Left lung (tissue), 10 donors: ENCODE measurements around the gene CLDN14. TPM values are rescaled to one million over a fixed set of nuclear protein-coding genes. Genes with fewer than 3 reads are reported as not detected.

Experiments
- ATAC-seq: fragments of 200-7000 bp; cut with Tn5 transposase; one replicate; pipeline ENCODE4 v1.9.1; 2020; ENCODE audit warnings: moderate library complexity
- DNase-seq, 4 donors: peaks; one replicate each; pipeline ENCODE4 v3.0.0-alpha.2; 2013 to 2020
- H3K27ac ChIP-seq, 2 donors: fragments of 200-600 bp; sonication (generic) in 1 of 2; one replicate each; pipeline versions ENCODE4 v1.5.0 to v1.8.0; 2020 to 2021
- H3K27me3 ChIP-seq, 2 donors: fragments of 200-600 bp; sonication (generic) in 1 of 2; one replicate each; pipeline versions ENCODE4 v1.5.0 to v1.8.0; 2020 to 2021
- H3K36me3 ChIP-seq, 2 donors: fragments of 200-600 bp; sonication (generic) in 1 of 2; one replicate each; pipeline versions ENCODE4 v1.5.0 to v1.8.0; 2020 to 2021
- H3K4me1 ChIP-seq, 2 donors: fragments of 200-600 bp; one replicate each; pipeline ENCODE4 v1.8.0; 2021
- H3K4me3 ChIP-seq, 2 donors: fragments of 200-600 bp; sonication (generic) in 1 of 2; one replicate each; pipeline versions ENCODE4 v1.5.0 to v1.8.0; 2020 to 2021; ENCODE audit warnings: mild to moderate bottlenecking in 1 of 2
- H3K9me3 ChIP-seq, 2 donors: fragments of 200-600 bp; sonication (generic) in 1 of 2; one replicate each; pipeline versions ENCODE4 v1.5.0 to v1.8.0; 2020 to 2021
- CTCF ChIP-seq, 2 donors: fragments of 200-600 bp; sonication (generic) in 1 of 2; IDR thresholded peaks; one replicate each; pipeline versions ENCODE4 v1.5.0 to v1.8.0; 2021; ENCODE audit warnings: antibody characterized with exemption in 2 of 2
- intact Hi-C, 2 donors: fragments of 100-400 bp; cut with DNase I; formaldehyde crosslinking; loops; one replicate each; pipeline versions ENCODE4 v1.11.2 to v1.14.2; 2022
- polyA plus RNA-seq, 6 donors: library from polyadenylated mRNA; unstranded; fragments of 120-200 nt; gene quantifications; one replicate each; pipeline ENCODE4 v1.2.1, GENCODE V29; 2013; ENCODE audit not compliant: insufficient read length in 6 of 6
- total RNA-seq, 2 donors: library from RNA; stranded (reverse); fragmentation: NEBNext Ultra II Directional; extraction: Animal tissue kit (Norgen Biotek cat#: 25700); gene quantifications; one replicate each; pipeline ENCODE4 v1.2.1, GENCODE V29; 2021
- donor health status: DM: no; HTN: yes; CAD: no.
- donor health status: DM: no; HTN: no; CAD: no.

CLDN14 gene
- total and polyA plus RNA-seq, 8 donors: 0.17 TPM; not detected in 7

- no peak for ATAC-seq
- intact Hi-C loops: no loop called here
- no peaks in the 10 kb centered on the region for H3K9me3 ChIP-seq
- TF ChIP-seq CTCF (IDR thresholded peaks at IDR 0.05): no peak
- no peaks in the 10 kb centered on the region for H3K36me3 ChIP-seq
- H3K4me1 ChIP-seq: no peaks in the 10 kb centered on the region
- DNase-seq: no peak
- no peaks in the 10 kb centered on the region for H3K27me3 ChIP-seq
- no peak overlapping the region for H3K27ac ChIP-seq
- no peak overlapping the region for H3K4me3 ChIP-seq
These were observed 33.5 kb upstream of the CLDN14 start for GRCh38 chr21:36513430-36513829.

DNA sequence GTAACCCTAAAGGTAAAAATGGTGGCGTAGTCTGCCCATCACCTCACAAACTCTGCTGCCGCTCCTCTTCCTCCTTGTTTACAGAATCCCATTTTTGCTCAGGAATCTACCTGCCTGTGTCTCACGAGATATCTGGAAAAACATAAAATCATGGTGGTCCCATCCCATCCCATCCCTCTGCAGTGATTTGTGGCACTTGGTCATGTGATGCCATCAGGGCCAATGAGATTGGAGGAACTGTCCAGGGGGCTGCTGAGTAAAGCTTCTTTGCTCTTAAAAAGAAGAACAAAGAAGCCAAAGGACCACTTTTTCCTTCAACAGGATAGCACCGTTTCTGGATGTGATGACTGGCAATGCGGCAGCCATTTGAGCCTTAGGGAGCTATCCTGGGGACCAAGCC lies 33.0 kb upstream of the CLDN14 start:
- H3K36me3 ChIP-seq: no peaks in the 10 kb centered on the region
- no peak overlapping the region for H3K4me3 ChIP-seq
- TF ChIP-seq CTCF (IDR thresholded peaks at IDR 0.05): no peak
- H3K27ac ChIP-seq: no peak overlapping the region
- intact Hi-C loops: no loop called here
- DNase-seq (no peak), ATAC-seq (no peak)
- H3K9me3 ChIP-seq: no peaks in the 10 kb centered on the region
- no peaks in the 10 kb centered on the region for H3K4me1 ChIP-seq
- no peaks in the 10 kb centered on the region for H3K27me3 ChIP-seq

GRCh38 chr21:36511484-36512220 lies 31.7 kb upstream of the CLDN14 start:
- H3K4me3 ChIP-seq: no peak overlapping the region
- TF ChIP-seq CTCF (IDR thresholded peaks at IDR 0.05): no peak
- no peaks in the 10 kb centered on the region for H3K4me1 ChIP-seq
- H3K27ac ChIP-seq: no peak overlapping the region
- DNase-seq: no peak
- intact Hi-C loops: no loop called here
- no peaks in the 10 kb centered on the region for H3K36me3 ChIP-seq
- no peaks in the 10 kb centered on the region for H3K9me3 ChIP-seq
- ATAC-seq: no peak
- H3K27me3 ChIP-seq: no peaks in the 10 kb centered on the region

DNA sequence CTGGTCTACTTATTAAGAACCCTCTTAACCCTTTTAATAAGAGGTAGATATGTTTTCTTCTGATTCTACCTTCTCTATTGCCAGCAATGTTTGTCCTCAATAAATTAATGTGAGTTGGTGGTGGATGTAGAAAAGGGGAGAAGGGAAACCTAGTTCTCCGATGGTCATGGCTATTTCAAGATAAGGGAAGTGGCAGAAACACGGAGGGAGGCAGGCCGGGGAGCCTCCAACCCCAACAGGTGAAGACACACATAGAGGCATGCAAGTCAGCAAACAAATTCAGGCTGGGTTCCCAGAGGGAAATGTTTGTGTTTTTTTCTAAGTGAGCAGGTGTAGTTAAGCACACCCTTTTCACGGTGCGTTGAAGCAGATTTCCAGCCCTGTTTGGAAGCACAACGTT lies 31.0 kb upstream of the CLDN14 start:
- Histone ChIP-seq H3K9me3 (no peaks in the 10 kb centered on the region), H3K27me3 (no peaks in the 10 kb centered on the region), H3K36me3 (no peaks in the 10 kb centered on the region), H3K27ac (no peak overlapping the region), H3K4me3 (no peak overlapping the region), H3K4me1 (no peaks in the 10 kb centered on the region)
- DNase-seq: no peak
- intact Hi-C loops: no loop called here
- no peak for TF ChIP-seq CTCF (IDR thresholded peaks at IDR 0.05)
- no peak for ATAC-seq

DNA sequence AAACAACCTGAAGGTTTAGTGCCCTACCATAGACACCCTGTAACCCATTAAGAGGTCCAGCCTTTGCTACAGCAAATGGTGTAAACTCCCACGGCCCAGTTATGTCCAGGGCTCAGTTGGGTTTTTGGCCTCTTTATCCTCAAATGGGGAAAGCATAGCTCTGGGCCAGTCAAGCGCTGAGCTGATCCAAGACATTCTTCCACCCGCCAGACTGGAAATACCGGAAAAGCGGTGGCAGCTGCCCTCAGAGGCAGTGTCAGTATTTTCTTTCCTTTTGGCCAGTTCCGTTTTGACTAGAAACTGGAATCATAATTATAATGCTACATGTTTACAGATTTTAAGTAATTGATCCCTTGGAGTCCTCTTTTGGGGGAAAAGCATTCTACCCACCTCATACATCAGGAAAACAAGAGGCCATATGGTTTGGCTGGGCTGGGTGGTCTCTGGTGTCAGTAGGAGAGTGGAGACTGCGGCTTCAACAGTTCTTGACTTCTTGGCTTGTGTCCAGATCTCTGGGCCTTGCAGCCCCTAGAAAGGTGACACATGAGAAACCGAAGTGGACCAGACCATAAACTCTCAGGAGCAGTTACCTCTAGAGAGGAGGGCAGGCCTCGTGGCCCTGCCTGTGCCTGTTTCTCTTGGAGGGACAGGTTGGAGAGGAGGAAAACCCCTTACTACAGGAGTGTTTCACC lies 30.2 kb upstream of the CLDN14 start:
- H3K27ac ChIP-seq: no peak overlapping the region
- ATAC-seq (peak; percentile 91), DNase-seq (peak in 3 of 4 donors; percentile 45 to 81 (median 60))
- H3K4me3 ChIP-seq: no peak overlapping the region
- intact Hi-C loops: loop anchor here in 1 of 2 donors (10.0 kb wide), 1 partner anchor 415 kb away; no protein-coding TSS in a partner anchor
- no peaks in the 10 kb centered on the region for H3K9me3 ChIP-seq
- H3K36me3 ChIP-seq: no peaks in the 10 kb centered on the region
- H3K27me3 ChIP-seq: no peaks in the 10 kb centered on the region
- H3K4me1 ChIP-seq: no peaks in the 10 kb centered on the region
- TF ChIP-seq CTCF (IDR thresholded peaks at IDR 0.05): no peak
